ENCODE measurements around the gene ADISSP. TPM values are rescaled to one million over a fixed set of nuclear protein-coding genes. Genes with fewer than 3 reads are reported as not detected.

Gene ADISSP
- total RNA-seq, 4 donors from 2014 or later, result 5.9 to 16.4 (median 9.6) TPM

DNA sequence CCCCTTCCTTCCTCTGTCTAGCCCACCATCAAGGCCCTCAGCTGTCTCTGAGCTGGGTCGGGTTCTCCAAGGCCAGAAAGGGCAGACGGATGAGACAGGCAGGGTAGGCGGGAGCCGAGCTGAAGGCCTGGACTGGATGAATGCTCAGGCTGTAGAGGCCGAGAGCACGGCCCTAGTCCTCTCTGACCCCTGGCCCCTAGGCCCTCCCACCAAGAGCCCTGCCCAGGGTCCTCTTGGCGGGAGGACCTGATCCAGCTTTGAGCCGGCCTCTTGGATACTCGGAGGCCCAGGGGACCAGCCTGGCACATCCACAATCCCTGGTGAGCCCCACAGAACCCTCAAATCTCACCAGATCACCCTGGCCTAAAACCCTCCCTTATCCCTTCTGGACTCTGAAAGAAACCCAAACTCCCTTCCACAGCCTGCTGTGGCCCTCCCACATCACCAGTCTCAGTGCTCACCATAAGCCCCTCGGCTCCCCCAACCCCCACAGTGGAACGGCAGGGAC, 8.2 kb downstream of the ADISSP start:
- ATAC-seq (no peak), DNase-seq (no peak)
- no peak for TF ChIP-seq POLR2A (IDR thresholded peaks at IDR 0.05)
- TF ChIP-seq, protein P1, sequence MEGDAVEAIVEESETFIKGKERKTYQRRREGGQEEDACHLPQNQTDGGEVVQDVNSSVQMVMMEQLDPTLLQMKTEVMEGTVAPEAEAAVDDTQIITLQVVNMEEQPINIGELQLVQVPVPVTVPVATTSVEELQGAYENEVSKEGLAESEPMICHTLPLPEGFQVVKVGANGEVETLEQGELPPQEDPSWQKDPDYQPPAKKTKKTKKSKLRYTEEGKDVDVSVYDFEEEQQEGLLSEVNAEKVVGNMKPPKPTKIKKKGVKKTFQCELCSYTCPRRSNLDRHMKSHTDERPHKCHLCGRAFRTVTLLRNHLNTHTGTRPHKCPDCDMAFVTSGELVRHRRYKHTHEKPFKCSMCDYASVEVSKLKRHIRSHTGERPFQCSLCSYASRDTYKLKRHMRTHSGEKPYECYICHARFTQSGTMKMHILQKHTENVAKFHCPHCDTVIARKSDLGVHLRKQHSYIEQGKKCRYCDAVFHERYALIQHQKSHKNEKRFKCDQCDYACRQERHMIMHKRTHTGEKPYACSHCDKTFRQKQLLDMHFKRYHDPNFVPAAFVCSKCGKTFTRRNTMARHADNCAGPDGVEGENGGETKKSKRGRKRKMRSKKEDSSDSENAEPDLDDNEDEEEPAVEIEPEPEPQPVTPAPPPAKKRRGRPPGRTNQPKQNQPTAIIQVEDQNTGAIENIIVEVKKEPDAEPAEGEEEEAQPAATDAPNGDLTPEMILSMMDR (IDR thresholded peaks at IDR 0.05 in 4 of 5, conservative IDR thresholded peaks at IDR 0.05 in 1 of 5), result no peak
- no peaks in the 10 kb centered on the region for H3K27me3 ChIP-seq
- no peaks in the 10 kb centered on the region for H3K9me3 ChIP-seq
- intact Hi-C loops (cut with DNase I; ENCODE audit: low total_unique reads) (no loop called here), in situ Hi-C loops (cut with MboI; ENCODE audit: low sequenced_read_pairs in 4 of 4) (loop anchor here in 1 of 4 donors (25.0 kb wide), 1 partner anchor 328 kb away; no protein-coding TSS in a partner anchor)
- H3K4me3 ChIP-seq, result no peak overlapping the region
- H3K36me3 ChIP-seq, result no peaks in the 10 kb centered on the region
- H3K27ac ChIP-seq, result peak overlapping the region; percentile 33 to 65 (median 52)
- no peaks in the 10 kb centered on the region for H3K4me1 ChIP-seq

DNA sequence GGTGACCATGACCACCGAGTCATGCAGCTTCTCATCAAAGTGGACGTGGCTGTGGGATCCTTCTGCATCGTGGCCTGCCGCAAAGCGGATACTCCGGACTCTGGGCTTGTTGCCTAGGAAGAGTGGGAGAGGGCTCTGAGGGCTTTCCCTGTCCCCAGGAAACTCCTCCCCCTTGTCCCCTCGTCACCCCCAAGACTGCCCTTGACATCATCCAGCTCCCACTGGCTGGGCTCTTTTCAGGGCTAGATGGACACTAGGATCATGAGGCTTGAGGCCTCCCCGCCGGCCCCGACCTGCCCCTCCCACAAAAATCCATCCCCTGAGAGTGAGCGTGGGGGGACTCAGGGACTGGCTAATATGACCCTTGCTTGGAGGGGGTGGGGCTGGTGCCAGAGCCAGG, 9.0 kb downstream of the ADISSP start:
- Histone ChIP-seq H3K4me1 (no peaks in the 10 kb centered on the region), H3K36me3 (no peaks in the 10 kb centered on the region), H3K9me3 (no peaks in the 10 kb centered on the region), H3K4me3 (no peak overlapping the region), H3K27me3 (no peaks in the 10 kb centered on the region), H3K27ac (peak overlapping the region in 3 of 4 donors; percentile 48 to 65 (median 58))
- DNase-seq (no peak), ATAC-seq (peak; percentile 17 to 23)
- in situ Hi-C loops (cut with MboI; ENCODE audit: low sequenced_read_pairs in 4 of 4) (loop anchor here in 1 of 4 donors (25.0 kb wide), 1 partner anchor 329 kb away; no protein-coding TSS in a partner anchor), intact Hi-C loops (cut with DNase I; ENCODE audit: low total_unique reads) (no loop called here)
- TF ChIP-seq, protein P1 (IDR thresholded peaks at IDR 0.05 in 4 of 5, conservative IDR thresholded peaks at IDR 0.05 in 1 of 5), result no peak
- no peak for TF ChIP-seq POLR2A (IDR thresholded peaks at IDR 0.05)

DNA sequence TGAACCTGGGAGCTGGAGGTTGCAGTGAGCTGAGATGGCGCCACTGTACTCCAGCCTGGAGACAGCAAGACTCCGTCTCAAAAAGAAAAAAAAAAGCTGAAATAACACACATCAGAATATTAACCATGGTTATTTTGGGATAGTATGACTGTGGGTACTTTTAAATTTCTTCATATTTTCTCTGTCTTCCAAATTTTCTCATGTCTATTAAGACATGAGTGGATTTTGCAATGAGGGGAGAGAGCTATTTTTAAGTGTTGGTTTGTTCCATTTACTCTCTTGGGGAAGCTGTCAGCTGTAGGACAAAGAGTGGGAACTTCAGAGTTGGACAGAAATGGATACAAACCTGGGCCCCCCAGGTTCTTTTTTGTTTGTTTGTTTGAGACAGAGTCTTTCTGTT, 10.3 kb downstream of the ADISSP start:
- in situ Hi-C loops (cut with MboI; ENCODE audit: low sequenced_read_pairs in 4 of 4) (loop anchor here in 1 of 4 donors (25.0 kb wide), 1 partner anchor 330 kb away; no protein-coding TSS in a partner anchor), intact Hi-C loops (cut with DNase I; ENCODE audit: low total_unique reads) (no loop called here)
- Histone ChIP-seq H3K4me1 (no peaks in the 10 kb centered on the region), H3K9me3 (no peaks in the 10 kb centered on the region), H3K27me3 (no peaks in the 10 kb centered on the region), H3K4me3 (no peak overlapping the region), H3K36me3 (no peaks in the 10 kb centered on the region), H3K27ac (peak overlapping the region; percentile 37 to 65 (median 50))
- peak; percentile 16 to 51 for ATAC-seq
- no peak for DNase-seq
- TF ChIP-seq POLR2A (IDR thresholded peaks at IDR 0.05), result no peak
- TF ChIP-seq, protein P1 (IDR thresholded peaks at IDR 0.05 in 4 of 5, conservative IDR thresholded peaks at IDR 0.05 in 1 of 5), result no peak

DNA sequence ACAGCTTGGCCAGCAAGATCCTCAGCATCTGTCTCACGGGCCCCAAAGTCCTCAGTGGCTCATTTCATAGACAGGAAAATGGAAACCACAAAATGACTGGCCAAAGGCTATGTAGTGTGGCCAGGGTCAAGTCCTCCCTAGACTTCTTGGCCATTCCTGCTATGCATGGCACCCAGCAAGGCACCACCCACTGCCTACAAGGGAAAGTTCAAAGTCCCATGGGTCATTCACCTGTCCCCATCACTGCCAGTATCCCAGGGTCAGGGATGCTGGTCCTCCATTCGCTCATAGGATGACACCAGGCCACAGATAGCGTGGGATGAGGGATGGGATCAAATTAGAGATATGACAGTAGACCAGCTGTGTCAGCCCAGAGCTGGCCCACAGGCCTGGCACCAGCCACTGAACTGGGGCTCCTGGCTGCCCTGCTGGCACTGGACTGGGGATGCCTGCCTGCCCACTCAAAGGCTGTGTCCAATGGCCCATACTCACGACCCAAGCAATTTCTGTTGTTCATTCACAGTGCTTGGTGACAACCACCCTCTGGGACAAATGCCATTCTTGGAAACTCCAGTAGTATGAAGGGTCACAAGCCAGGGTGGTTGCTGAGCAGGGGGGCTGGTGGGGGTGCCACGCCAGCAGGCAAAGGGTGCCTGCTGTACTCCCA, 11.6 kb downstream of the ADISSP start:
- no peak for ATAC-seq
- DNase-seq, result no peak
- in situ Hi-C loops (cut with MboI; ENCODE audit: low sequenced_read_pairs in 4 of 4) (loop anchor here in 1 of 4 donors (25.0 kb wide), 1 partner anchor 331 kb away; no protein-coding TSS in a partner anchor), intact Hi-C loops (cut with DNase I; ENCODE audit: low total_unique reads) (no loop called here)
- H3K4me1 ChIP-seq, result no peaks in the 10 kb centered on the region
- no peaks in the 10 kb centered on the region for H3K9me3 ChIP-seq
- TF ChIP-seq POLR2A (IDR thresholded peaks at IDR 0.05), result no peak
- TF ChIP-seq, protein P1 (IDR thresholded peaks at IDR 0.05 in 4 of 5, conservative IDR thresholded peaks at IDR 0.05 in 1 of 5), result no peak
- H3K27me3 ChIP-seq, result peaks cover 0 to 7% (median under 1%) of the 10 kb centered on the region in 3 donors
- H3K4me3 ChIP-seq, result no peak overlapping the region
- H3K27ac ChIP-seq, result no peak overlapping the region
- H3K36me3 ChIP-seq, result no peaks in the 10 kb centered on the region
